Subcutaneous adipose tissue (tissue), 4 donors: ENCODE measurements around the gene PLBD2. TPM values are rescaled to one million over a fixed set of nuclear protein-coding genes. Genes with fewer than 3 reads are reported as not detected.

Source experiments
- CTCF ChIP-seq: fragments of 450-650 bp; IDR thresholded peaks from one replicate; pipeline ENCODE4 v1.5.1; 2016; ENCODE audit warnings: low read depth, mild to moderate bottlenecking, control low read depth, antibody characterized with exemption, moderate library complexity
- total RNA-seq, 4 donors: library from RNA; depleted of rRNA; stranded (reverse); fragments of >200 nt; gene quantifications; one replicate each; pipeline ENCODE4 v1.1.0, GENCODE V29; 2016

PLBD2 gene
- total RNA-seq, 4 donors from 2014 or later: 31.8 to 69.7 (median 59.5) TPM

DNA sequence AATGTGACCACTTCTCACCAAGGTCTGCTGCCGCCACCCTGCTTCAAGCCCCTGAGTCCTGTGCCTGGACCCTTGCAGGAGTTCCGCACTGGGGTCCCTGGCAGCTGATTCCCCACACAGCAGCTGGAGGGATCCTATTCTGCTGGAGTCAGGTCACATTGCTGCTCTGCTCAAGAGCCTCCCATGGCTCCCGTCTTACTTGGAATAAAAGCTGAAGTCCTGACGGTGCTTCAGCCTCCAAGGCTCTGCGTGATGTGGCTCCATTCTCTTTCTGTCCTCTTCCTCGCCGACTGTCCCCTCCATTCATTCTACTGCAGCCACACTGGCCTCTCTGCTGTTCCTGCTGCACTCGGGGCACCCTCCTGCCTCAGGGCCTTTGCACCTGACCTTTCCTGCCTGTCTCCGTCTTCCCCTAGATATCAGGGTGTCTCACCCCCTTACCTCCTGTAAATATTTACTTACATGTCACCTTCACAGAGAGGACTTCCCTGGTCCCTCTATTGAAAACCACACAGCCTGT lies 56.2 kb downstream of the PLBD2 start:
- no peak for TF ChIP-seq CTCF

- TF ChIP-seq CTCF: no peak
These were observed 57.8 kb downstream of the PLBD2 start for GRCh38 chr12:113416091-113416754.

GRCh38 chr12:113418213-113418879 lies 60.0 kb downstream of the PLBD2 start:
- TF ChIP-seq CTCF: no peak

- no peak for TF ChIP-seq CTCF
These were observed 62.7 kb downstream of the PLBD2 start for GRCh38 chr12:113420996-113421595.

- TF ChIP-seq CTCF: no peak
These were observed 63.9 kb downstream of the PLBD2 start, which contains the start of gene SDSL for GRCh38 chr12:113422030-113422885. TSS of gene SDSL (plus strand) at chr12:113422380. CDS start at chr12:113427983, 5,603 bp downstream.

- TF ChIP-seq CTCF: no peak
These were observed 64.7 kb downstream of the PLBD2 start for GRCh38 chr12:113422886-113423669.
